Activated T-cell treated with anti-CD3 and anti-CD28 coated beads, Interleukin-2, amount 50 U/mL, for 48 hours (primary cell): Measurements from ENCODE around the gene MRGPRX4.
"Not testable (repeated sequence)": the region's sequence is repeated elsewhere in the genome, so short reads cannot be mapped to it uniquely, and the experiment has no call there.

Experiments
- DNase-seq, 2 experiments: peaks; one replicate each; pipeline ENCODE4 v3.0.0-alpha.2; 2020

Gene MRGPRX4

GRCh38 chr11:18172666-18173065 lies at the start of gene MRGPRX4:
TSS of gene MRGPRX4 (plus strand) at chr11:18172837. CDS start at chr11:18173257, 420 bp downstream.
- no peak for DNase-seq

- DNase-seq, result not testable (repeated sequence)
These were observed 41.5 kb upstream of the MRGPRX4 start for GRCh38 chr11:18131115-18131514.

GRCh38 chr11:18132341-18132740 lies 40.3 kb upstream of the MRGPRX4 start, which contains the start of gene MRGPRX3:
TSS of gene MRGPRX3 (plus strand) at chr11:18132571. CDS start at chr11:18137203, 4,632 bp downstream.
- DNase-seq, result no peak

- no peak for DNase-seq
These were observed 37.3 kb upstream of the MRGPRX4 start for GRCh38 chr11:18135308-18135707.

GRCh38 chr11:18137186-18137800 lies 35.3 kb upstream of the MRGPRX4 start:
- DNase-seq, result no peak

- DNase-seq, result no peak
These were observed 32.5 kb upstream of the MRGPRX4 start for GRCh38 chr11:18140145-18140544.

GRCh38 chr11:18144243-18144642 lies 28.4 kb upstream of the MRGPRX4 start:
- DNase-seq, result no peak

- no peak for DNase-seq
These were observed 27.6 kb upstream of the MRGPRX4 start for GRCh38 chr11:18145025-18145424.

GRCh38 chr11:18145837-18146236 lies 26.8 kb upstream of the MRGPRX4 start:
- DNase-seq, result no peak

GRCh38 chr11:18151581-18151980 lies 21.1 kb upstream of the MRGPRX4 start:
- no peak for DNase-seq

- DNase-seq, result no peak
These were observed 4.3 kb upstream of the MRGPRX4 start for GRCh38 chr11:18168372-18168771.

- no peak for DNase-seq
These were observed 1.1 kb upstream of the MRGPRX4 start for GRCh38 chr11:18171377-18172000.

- no peak for DNase-seq
These were observed 709 bp downstream of the MRGPRX4 start for GRCh38 chr11:18173225-18173866.

- no peak for DNase-seq
These were observed 16.2 kb downstream of the MRGPRX4 start for GRCh38 chr11:18188796-18189195.

GRCh38 chr11:18189476-18190245 lies 17.0 kb downstream of the MRGPRX4 start:
- DNase-seq, result not testable (repeated sequence)

- no peak for DNase-seq
These were observed 18.7 kb downstream of the MRGPRX4 start for GRCh38 chr11:18191376-18191775.

GRCh38 chr11:18193010-18193409 lies 20.4 kb downstream of the MRGPRX4 start:
- no peak for DNase-seq

GRCh38 chr11:18196532-18196931 lies 23.9 kb downstream of the MRGPRX4 start:
- no peak for DNase-seq

- DNase-seq, result not testable (repeated sequence)
These were observed 25.1 kb downstream of the MRGPRX4 start for GRCh38 chr11:18197738-18198137.

- DNase-seq, result no peak
These were observed 31.1 kb downstream of the MRGPRX4 start for GRCh38 chr11:18203723-18204122.

- no peak for DNase-seq
These were observed 31.6 kb downstream of the MRGPRX4 start for GRCh38 chr11:18204220-18204619.

- no peak for DNase-seq
These were observed 32.1 kb downstream of the MRGPRX4 start for GRCh38 chr11:18204771-18205170.

GRCh38 chr11:18209058-18209457 lies 36.4 kb downstream of the MRGPRX4 start:
- DNase-seq, result no peak
